Epithelial cell of esophagus (primary cell): ENCODE measurements around the gene UPK2.

Source experiments
- DNase-seq: peaks from one replicate; pipeline ENCODE4 v3.0.0; 2010; ENCODE audit warnings: low read depth
- H3K4me3 ChIP-seq: 2 replicates; pipeline ENCODE4 v1.5.1; 2011; ENCODE audit warnings: mild to moderate bottlenecking, low read length, control low read depth
- CTCF ChIP-seq: IDR thresholded peaks from 2 replicates; pipeline ENCODE4 v1.5.1; 2011; ENCODE audit warnings: low read depth, mild to moderate bottlenecking, low read length, control low read depth, inconsistent platforms; ENCODE audit not compliant: insufficient read depth; ENCODE audit errors: missing control alignments

UPK2 gene

GRCh38 chr11:118918128-118918685 is 37.9 kb upstream of the UPK2 start:
- DNase-seq: peak; percentile 85
- peak overlapping the region; percentile 30 for H3K4me3 ChIP-seq
- TF ChIP-seq CTCF: no peak

- DNase-seq: no peak
- H3K4me3 ChIP-seq: peak overlapping the region; percentile 93
- TF ChIP-seq CTCF: no peak
These were observed 37.3 kb upstream of the UPK2 start for GRCh38 chr11:118918686-118919280.

GRCh38 chr11:118921121-118921928 is 34.8 kb upstream of the UPK2 start:
- H3K4me3 ChIP-seq: peak overlapping the region; percentile 93
- DNase-seq: peak; percentile 92
- no peak for TF ChIP-seq CTCF

GRCh38 chr11:118921929-118922744 is 34.0 kb upstream of the UPK2 start:
- DNase-seq: peak; percentile 79
- no peak for TF ChIP-seq CTCF
- H3K4me3 ChIP-seq: peak overlapping the region; percentile 93

- DNase-seq: peak; percentile 22
- TF ChIP-seq CTCF: no peak
- H3K4me3 ChIP-seq: peak overlapping the region; percentile 93
These were observed 33.1 kb upstream of the UPK2 start for GRCh38 chr11:118922745-118923627.
